ENCODE data around the gene MFSD6L.

Gene MFSD6L

GRCh38 chr17:8791248-8791909, 7.8 kb downstream of the MFSD6L start:
- H3K36me3 ChIP-seq (ENCODE audit: low read length), result no peaks in the 10 kb centered on the region
- no peak overlapping the region for H3K4me3 ChIP-seq (ENCODE audit: insufficient read depth, low read length, poor library complexity, severe bottlenecking)
- H3K27ac ChIP-seq (ENCODE audit: low read depth, low read length), result no peak overlapping the region
- no peak overlapping the region for H3K9ac ChIP-seq (ENCODE audit: low read length)
- no peaks in the 10 kb centered on the region for H3F3A ChIP-seq (ENCODE audit: insufficient read depth)
- no peak for TF ChIP-seq CTCF (IDR thresholded peaks at IDR 0.05; ENCODE audit: insufficient read depth, low read length, poor library complexity, severe bottlenecking)
- TF ChIP-seq EZH2phosphoT487 (conservative IDR thresholded peaks at IDR 0.05; ENCODE audit: low read length), result no peak
- no peaks in the 10 kb centered on the region for H3K9me2 ChIP-seq (replicated peaks; ENCODE audit: insufficient read depth, low read length)
- no peak overlapping the region for H3K4me2 ChIP-seq (ENCODE audit: low read depth, low read length, poor library complexity, severe bottlenecking)
- H3K9me3 ChIP-seq (ENCODE audit: insufficient read depth, low read length), result no peaks in the 10 kb centered on the region
- H2AFZ ChIP-seq (ENCODE audit: low read depth, low read length, severe bottlenecking), result no peak overlapping the region
- H4K20me1 ChIP-seq (ENCODE audit: low read depth, low read length), result no peaks in the 10 kb centered on the region
- no peaks in the 10 kb centered on the region for H3K27me3 ChIP-seq (ENCODE audit: low read length)
- no peaks in the 10 kb centered on the region for H3K79me2 ChIP-seq (ENCODE audit: insufficient read depth, low read length)

DNA sequence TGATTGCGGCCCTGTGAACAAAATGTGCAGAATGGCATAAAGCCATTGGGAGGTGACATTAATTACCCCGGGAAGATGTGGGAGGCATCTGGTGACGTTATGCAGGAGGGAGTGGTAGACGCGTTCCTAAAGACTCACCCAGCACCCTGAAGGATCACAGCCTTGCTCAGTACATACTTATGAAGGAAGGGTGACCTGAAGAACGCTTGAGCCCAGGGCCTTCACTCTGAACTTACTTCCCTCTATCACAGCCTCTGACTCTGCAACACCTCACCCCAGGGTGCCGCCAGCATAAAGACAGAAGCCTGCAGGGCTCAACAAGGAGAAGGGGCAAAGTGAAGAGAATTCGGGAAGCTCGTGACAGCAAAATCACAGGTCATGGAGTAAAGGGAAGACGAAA, 9.4 kb downstream of the MFSD6L start:
- Histone ChIP-seq H3F3A (ENCODE audit: insufficient read depth) (no peaks in the 10 kb centered on the region), H3K4me2 (ENCODE audit: low read depth, low read length, poor library complexity, severe bottlenecking) (no peak overlapping the region), H2AFZ (ENCODE audit: low read depth, low read length, severe bottlenecking) (no peak overlapping the region)

DNA sequence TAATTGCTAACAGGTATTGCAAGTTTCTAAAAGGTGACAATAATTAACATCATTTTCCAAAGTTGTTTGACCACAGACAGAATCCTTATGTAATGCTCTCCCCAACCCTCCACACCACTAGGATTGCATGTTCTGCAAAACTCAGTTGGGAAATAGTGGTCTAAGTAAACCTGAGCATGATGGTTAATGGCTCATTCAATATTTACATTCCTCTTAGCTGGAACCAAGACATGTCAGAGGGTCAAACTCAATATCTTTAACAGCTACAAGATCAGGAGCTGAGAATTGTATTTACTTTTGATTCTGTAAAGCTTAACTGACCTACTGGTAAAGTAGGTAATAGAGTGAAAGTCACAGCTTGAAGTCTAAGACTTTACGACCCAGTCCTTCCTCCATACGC, 10.2 kb downstream of the MFSD6L start:
- Histone ChIP-seq H3K9me2 (replicated peaks; ENCODE audit: insufficient read depth, low read length) (no peaks in the 10 kb centered on the region), H3K9me3 (ENCODE audit: insufficient read depth, low read length) (no peaks in the 10 kb centered on the region), H4K20me1 (ENCODE audit: low read depth, low read length) (no peaks in the 10 kb centered on the region), H3K27me3 (ENCODE audit: low read length) (no peaks in the 10 kb centered on the region), H3K79me2 (ENCODE audit: insufficient read depth, low read length) (no peaks in the 10 kb centered on the region), H3K4me3 (ENCODE audit: insufficient read depth, low read length, poor library complexity, severe bottlenecking) (no peak overlapping the region), H2AFZ (ENCODE audit: low read depth, low read length, severe bottlenecking) (no peak overlapping the region), H3K36me3 (ENCODE audit: low read length) (no peaks in the 10 kb centered on the region), H3K27ac (ENCODE audit: low read depth, low read length) (no peak overlapping the region), H3F3A (ENCODE audit: insufficient read depth) (no peaks in the 10 kb centered on the region), H3K4me2 (ENCODE audit: low read depth, low read length, poor library complexity, severe bottlenecking) (no peak overlapping the region), H3K9ac (ENCODE audit: low read length) (no peak overlapping the region)
- no peak for TF ChIP-seq CTCF (IDR thresholded peaks at IDR 0.05; ENCODE audit: insufficient read depth, low read length, poor library complexity, severe bottlenecking)
- TF ChIP-seq EZH2phosphoT487 (conservative IDR thresholded peaks at IDR 0.05; ENCODE audit: low read length), result no peak

More for the DNA sequence above, 9.4 kb downstream of the MFSD6L start:
- TF ChIP-seq CTCF (IDR thresholded peaks at IDR 0.05; ENCODE audit: insufficient read depth, low read length, poor library complexity, severe bottlenecking) (no peak), EZH2phosphoT487 (conservative IDR thresholded peaks at IDR 0.05; ENCODE audit: low read length) (no peak)
- Histone ChIP-seq H3K9me2 (replicated peaks; ENCODE audit: insufficient read depth, low read length) (no peaks in the 10 kb centered on the region), H3K9ac (ENCODE audit: low read length) (no peak overlapping the region), H3K9me3 (ENCODE audit: insufficient read depth, low read length) (no peaks in the 10 kb centered on the region), H3K4me3 (ENCODE audit: insufficient read depth, low read length, poor library complexity, severe bottlenecking) (no peak overlapping the region), H4K20me1 (ENCODE audit: low read depth, low read length) (no peaks in the 10 kb centered on the region), H3K79me2 (ENCODE audit: insufficient read depth, low read length) (no peaks in the 10 kb centered on the region), H3K27me3 (ENCODE audit: low read length) (no peaks in the 10 kb centered on the region), H3K27ac (ENCODE audit: low read depth, low read length) (no peak overlapping the region), H3K36me3 (ENCODE audit: low read length) (no peaks in the 10 kb centered on the region)

All from SU-DHL-6 (cell line).